Medulla oblongata (tissue), 1 donor: ENCODE measurements around the gene ARHGAP24.

Experiments
- DNase-seq: peaks from one replicate; pipeline ENCODE4 v3.0.0-alpha.2; 2015; ENCODE audit errors: extremely low spot score

Gene ARHGAP24

DNA sequence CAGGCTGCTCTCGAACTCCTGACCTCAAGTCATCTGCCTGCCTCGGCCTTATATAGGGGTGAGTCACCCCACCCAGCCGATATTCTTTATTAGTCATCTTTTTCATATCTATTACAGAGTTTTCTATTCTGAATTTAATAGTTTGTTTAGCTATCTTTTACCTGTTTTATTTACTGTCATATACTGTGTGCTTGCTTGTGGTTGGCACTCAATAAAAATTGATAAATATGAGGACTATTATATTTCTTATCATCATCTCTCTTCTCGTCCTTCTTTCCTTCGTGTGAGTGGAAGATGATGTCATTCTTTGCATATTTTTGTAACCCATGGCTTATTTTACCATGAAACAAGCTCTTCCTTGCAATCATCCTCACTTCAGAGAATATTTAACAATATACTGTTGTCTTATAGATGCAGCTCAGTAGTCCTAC is 265.5 kb downstream of the ARHGAP24 start:
- no peak for DNase-seq

DNA sequence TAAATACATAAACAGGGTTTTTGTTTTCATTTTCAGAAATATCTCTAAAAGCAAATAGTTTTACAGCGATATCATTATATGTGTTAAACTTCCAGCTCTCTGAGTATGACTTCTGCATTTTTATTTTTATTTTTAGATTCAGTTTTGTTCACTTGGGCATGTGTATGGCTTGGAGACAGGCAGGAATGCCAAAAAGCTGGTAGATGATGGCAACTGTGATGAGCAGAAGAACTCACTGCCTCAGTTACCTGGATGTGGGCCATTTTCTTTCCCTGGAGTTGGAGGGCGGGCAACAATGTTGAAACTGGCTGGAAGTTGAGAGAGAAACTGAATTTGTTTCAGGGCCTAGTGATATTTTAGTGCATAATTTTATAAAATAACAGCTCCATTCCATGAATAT is 266.4 kb downstream of the ARHGAP24 start:
- no peak for DNase-seq

DNA sequence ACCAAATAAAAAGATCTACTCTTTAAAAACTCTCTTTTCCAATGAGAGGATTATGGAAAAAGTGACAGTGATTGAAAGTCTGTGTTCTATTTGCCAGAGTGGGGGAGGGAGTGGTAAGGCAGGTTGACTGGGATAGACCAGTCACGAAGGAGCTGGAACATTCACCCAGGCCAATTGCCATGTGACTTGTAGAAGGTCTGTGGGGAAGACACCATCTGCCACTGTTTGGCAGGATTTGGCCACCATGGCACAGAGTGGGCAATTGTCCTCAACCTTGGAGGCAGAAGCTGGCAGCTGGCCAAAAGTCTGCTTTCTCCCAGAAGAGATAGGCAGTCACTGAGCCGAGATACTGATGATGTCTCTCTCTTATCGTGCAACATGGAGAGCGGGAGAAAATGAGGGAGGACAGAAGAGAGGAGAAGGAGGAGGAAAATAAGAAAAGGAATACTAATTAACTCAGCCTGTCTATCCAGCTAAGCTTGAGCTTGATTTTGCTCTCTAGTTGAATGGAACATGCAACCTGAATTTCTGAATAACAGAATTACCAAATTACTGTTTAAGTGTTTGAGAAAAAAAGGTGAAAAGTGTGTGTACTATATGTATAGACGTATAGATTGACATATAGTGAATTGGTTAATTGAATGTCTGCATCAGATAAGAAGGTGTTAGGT is 267.1 kb downstream of the ARHGAP24 start:
- DNase-seq, result peak; percentile 77

DNA sequence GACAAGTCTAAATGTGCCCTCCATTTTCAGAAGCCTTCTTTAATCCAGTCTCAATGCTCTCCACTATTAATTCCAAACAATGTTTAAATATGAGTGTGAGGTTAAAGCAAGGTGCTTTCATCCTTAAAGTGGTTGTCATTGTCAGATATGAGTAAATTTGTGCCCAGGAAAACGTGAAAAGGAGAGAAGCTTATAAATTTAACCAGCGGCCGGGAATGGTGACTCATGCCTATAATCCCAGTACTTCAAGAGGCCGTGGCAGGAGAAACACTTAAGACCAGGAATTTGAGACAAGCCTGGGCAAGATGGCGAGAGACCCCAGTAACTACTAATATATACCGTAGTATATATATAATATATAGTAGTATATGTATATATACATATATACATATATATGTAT is 270.0 kb downstream of the ARHGAP24 start:
- no peak for DNase-seq

DNA sequence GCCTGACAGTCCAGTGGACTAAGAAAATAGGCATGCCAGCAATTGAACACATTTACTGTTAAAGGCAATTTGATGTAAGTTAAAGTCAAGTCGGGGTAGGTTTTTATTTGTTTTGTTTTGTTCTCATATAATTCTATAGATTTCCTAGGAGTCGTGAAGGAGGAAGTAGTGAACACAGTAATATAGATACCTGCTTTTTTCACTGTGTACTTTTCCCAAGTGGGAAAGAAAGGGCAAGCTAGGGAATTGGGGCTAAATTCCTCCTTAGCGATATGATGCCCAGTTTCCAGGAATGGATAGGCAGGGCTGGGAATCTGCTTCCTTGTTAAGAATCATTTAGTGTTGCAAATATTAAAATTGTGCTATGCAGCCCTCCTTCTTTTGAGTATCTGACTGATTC is 271.0 kb downstream of the ARHGAP24 start:
- DNase-seq, result no peak

DNA sequence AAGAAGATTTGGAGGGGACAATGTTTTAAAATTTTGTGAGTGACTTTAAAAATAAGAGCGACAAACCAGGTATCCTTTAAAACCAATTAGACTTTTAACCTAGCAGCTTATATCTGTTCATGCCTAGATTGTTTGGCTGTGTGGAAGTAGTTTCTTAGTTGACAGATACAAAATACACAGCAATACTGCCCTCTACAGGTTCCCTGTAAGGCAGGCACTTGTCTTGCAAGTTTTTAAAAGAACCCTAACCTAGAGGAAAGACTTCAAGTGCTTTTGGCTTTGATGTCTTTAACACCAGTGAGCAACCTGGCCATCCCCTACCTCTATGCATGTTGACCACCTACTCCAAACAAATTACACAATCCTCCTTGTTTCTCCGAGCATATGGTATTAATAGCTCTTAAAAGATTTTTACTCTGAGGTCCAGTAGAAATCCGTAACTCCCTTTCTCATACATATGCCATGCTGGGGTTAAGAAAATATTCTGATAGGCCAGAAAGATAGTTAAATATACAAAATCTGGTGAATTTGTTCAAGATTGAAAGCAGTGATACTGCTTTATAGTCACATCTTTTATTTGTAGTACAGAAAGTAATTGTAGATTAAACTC is 273.0 kb downstream of the ARHGAP24 start:
- DNase-seq, result peak; percentile 91

DNA sequence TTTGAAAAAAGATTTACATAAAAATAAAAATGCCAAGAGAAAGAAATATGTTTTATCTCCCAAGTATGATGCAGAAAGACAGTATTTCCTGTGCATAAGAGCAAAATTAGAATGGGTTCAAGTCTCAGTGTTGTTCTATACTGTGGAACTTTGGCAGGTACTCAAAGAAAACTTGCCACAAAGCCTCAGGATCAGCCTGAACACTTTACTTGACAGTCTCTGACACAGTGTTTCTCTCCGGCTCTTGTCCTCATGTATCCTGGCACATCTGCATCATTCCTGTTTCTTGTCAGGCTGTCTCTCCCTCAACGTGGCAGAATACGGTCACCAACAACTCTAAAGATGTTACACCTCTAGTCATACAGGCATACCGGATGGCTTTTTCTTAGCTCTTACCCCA is 273.7 kb downstream of the ARHGAP24 start:
- no peak for DNase-seq

DNA sequence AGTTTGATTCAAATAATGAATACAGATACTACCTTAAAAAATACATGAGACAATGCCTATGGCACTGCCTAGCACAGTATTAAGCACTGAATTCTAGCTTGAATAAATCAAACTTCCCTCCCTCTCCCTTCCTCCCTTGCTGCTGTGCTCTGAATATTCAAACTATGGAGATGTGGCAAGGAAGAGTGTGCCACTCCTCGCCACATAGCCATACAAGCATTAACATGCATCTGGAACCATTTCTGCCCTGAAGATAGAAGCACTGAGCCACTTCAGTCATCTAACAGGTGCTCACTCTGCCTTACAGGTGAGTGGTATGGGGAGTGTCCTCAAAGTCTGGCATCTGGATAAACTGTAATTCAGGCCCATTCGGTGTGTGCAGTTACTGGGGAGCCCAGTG is 276.9 kb downstream of the ARHGAP24 start:
- DNase-seq, result no peak

DNA sequence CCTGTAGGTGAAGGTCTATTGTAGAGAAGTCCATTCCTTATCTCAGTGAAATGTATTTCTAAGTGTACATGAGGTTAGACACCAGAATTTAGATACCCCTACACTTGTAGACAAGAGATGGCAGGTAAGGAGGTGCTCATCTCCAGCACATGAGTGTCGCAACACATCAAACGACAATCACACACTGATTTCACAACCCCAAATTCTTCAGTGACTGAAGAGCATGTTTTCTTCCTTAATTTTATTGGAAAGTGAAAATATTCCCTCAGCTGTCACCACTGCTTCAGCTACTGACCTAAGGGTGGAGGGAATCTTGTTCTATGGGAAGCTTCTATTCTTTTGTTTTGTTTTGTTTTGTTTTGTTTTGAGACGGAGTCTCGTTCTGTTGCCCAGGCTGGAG is 280.3 kb downstream of the ARHGAP24 start:
- peak; percentile 42 for DNase-seq

DNA sequence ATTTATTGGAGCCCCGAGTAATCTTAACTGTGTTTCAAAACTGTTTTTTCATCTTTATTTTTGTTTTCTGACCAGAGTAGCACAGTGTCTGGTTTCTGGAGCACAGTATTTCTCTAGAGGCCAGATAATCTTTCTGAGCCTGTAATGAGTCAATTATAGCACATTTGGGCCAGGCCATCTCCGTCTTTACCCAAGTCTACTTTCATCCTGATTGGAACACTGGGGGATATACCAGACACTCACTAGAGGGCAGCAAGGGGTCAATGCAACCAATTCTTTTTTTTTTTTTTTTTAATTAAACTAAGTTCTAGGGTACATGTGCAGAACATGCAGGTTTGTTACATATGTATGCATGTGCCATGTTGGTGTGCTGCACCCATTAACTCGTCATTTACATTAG is 282.0 kb downstream of the ARHGAP24 start:
- no peak for DNase-seq

DNA sequence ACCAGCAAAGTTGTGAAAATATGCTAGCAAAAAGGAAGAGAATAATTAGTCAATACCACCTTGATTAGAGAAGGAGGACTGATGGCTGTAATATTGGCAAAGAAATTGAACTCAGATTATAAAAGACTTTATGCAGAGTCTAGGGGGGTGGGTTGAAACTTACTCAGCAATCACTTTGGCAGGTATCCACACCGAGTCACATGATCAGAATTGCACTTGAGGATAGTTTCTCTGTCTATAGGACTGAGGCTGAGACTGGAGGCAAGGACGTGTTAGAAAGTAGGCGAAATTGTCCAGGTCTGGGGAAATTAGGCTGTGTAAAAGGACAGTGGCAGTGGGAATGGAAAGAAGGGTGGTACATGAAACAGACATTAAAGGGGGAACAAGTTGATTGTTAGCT is 284.4 kb downstream of the ARHGAP24 start:
- no peak for DNase-seq

DNA sequence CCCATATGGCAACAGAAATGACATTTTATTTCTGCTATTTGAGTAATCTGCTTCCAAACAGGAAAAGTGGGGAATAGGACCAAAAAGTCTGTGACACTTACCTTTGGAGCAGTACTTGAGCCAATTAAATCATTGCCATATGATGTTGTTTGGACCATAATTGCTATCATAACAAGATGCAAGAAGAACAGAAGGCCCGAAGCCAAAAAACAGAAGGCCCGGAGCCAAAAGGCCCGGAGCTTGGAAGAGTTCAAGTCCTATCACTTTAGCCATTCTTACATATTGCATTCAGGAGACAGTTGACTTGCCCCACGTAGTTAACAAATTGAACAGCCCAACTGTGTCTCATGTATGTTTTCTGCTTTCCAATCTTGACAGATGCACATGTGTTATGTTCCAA is 285.6 kb downstream of the ARHGAP24 start:
- DNase-seq, result no peak

DNA sequence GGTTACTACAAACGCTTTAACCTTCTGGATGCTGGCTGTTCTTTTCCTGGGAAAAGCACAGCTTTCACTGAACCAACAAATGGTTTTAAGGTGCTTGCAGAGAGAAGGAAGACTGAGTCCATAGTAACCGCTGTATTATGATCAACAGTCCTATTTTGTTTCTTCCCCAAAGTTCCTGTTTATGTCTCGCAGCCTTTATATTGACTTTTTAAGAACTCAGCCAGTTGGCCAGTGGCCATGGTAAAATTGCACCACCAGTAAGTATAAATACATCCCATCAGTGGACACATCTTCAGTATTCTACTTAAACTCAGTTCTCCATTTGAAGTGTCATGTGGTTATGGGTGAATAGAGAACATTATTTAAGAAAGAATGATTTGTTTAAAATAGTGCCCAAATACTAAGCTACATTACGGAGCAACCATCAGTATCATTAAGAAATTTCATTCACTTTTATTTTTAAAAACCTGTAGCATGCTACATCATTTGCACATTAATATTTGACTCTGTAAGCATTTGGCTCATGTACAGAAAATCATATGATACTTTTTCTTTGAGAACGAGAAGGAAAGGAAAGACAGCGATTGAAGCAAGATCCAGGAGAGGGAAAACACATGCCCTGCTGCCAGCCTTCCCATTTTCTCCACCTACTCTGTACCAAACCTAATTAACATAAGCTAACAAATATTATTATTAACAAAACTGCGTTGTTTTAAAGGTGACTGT is 287.0 kb downstream of the ARHGAP24 start:
- DNase-seq, result peak; percentile 82

DNA sequence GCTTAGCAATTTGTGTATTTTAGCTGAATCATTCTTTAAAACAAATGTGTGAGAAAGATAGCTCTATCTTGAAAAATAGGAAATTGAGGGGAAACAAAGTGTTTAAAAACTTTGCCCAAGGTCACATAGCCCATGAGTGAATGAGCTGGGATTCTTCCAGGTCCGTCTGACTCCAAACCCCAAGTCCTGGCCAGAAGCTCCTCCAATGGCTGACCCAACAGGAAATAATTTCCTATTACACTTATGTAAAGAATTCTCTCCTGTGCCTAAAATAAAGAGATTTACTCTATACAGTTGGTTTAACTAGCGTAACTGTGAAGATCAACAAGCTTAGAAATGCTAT is 287.6 kb downstream of the ARHGAP24 start:
- DNase-seq, result no peak

DNA sequence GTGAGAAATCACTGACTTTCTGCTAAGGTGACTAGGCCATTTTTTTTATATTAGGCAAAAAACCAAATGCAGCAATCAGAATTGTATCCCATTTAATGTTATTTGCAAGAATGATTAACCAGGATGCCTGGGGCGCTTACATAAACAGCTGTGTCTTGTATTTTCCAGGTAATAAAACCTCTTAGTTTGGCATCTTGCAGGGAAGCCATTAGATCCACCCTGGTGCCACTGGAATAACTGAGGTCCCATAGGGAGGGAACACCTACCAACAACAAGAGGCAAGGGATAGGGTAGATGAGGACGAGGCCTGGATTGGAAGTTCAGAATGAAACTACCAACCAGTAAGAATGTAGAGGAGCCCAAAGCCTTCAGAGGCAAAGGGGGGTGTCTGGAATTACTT is 288.3 kb downstream of the ARHGAP24 start:
- no peak for DNase-seq

DNA sequence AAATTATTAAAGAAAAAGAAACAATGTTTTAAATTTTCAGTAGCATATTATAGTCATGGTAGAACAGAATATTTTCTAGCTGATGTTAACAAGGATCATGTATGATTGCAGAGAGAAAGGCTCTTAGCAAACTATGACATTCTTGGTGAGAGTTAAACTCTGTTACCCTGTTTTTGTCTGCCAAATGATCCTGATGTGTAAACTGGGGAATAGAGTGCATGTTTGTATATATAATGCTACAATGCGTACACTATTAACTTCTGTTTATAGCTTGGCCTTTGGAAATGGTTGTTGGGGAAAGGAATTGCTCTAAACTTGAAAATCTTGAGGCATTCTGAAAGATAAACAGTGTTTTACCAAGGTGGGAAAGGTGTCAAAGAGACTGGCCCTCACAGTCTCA is 292.7 kb downstream of the ARHGAP24 start:
- no peak for DNase-seq

DNA sequence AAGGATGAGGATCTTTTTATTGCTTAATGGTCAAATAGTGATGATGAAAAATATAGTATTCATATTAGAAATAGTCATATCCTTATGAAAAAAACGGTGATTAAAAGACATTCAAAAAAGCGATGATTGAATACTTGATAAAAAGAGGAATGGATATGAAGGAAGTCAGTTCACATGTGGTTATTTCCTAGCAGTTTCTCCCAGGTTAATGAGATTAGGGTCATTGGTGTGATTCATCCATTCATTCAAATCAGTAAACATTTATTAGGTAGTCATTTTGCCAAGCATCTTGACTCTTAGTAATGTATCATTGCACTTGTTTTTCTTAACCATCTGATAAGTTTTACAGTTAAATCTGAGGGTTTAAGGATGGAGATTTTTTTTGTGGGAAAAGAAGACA is 294.1 kb downstream of the ARHGAP24 start:
- DNase-seq, result no peak

DNA sequence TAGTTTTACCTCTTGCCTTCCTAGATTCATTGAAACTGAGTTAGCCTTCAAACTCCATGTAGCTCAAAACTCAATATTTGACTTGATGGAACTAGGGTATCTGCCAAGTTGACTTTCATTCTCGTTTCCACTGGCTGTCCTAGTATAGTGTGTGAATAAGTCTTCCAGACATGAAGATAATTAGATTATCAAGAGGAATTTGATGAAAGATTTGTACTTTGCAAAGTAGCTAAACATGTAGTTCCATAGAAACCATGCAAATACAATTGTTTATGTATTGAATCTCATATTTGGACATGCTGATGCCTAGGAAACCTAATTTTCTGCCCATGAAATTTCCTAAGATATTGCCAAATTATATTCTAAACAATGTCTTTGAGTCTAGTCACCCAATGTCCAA is 297.5 kb downstream of the ARHGAP24 start:
- DNase-seq, result no peak

DNA sequence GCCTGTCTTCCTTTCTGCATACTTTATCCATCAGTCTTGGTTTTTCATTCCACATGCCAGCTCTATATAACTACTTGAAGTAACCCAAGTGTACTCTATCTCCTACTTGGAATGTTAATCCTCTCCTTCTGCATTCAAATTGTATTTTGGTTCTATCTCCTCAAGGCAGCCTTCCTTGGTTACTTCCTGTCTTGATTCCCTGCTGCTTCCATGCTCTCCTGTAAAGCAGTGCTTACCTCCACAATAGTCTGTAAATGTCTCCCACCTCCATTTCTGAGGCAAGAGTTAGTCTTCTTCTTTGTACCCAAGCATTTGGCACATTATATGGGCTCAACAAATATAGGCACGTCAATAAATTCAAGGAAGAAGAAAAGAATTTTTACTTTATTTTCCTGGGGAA is 298.4 kb downstream of the ARHGAP24 start:
- DNase-seq, result no peak

DNA sequence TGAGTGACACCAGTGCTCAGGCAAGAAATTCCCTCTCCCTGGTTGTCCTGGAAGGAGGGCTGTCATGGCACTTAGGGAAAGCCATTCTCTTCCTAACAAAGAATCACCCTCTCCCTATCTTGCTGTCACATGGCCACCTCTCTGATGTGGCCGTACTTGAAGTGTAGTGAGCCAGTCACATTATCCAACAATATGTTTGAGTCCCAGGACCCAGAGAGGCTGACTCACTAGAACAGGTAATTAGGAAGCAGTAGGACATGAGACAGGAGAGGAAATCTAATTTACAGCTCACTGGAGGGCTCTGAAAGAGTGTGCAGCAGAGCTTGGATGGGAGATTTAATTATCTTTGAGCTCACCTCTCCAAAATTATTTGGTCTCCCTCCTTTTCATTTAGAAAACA is 299.1 kb downstream of the ARHGAP24 start:
- no peak for DNase-seq

DNA sequence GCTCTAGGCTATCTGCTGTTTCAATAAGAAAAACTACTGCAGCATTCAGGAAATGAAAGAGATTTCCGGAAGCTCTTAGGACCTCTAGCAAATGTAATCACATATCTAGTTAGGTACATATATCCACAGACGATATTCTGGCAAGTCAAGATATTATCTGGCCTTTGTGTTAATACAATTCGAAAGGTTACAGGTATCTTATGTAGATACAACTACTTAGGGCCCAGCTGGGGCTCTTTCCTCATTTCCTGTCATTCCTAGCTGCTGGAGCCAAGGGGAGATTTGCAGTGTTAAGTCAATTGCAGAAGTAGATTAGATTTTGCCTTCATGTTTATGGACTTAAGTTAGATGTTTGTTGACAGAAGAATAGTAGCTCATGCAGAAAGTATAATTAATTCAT is 299.5 kb downstream of the ARHGAP24 start:
- DNase-seq, result no peak

DNA sequence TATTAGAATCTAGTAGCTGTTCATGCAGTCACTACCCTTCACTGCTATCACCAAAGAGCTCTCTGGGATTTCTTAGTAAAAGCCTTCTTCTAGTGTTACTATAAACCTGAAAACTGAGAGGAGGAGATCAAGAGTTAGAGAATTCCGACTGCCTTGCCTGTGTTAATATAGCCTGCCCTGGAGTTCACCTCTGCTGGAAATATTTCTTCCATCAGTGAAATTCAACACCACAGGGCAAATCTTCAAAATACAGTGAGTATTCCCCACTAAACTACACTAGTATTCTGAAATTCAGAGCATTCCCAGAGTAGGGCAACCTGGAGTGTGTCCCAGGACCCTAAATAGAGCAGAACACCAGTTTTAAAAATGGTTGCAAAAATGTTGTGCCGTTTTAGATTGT is 301.1 kb downstream of the ARHGAP24 start:
- no peak for DNase-seq

DNA sequence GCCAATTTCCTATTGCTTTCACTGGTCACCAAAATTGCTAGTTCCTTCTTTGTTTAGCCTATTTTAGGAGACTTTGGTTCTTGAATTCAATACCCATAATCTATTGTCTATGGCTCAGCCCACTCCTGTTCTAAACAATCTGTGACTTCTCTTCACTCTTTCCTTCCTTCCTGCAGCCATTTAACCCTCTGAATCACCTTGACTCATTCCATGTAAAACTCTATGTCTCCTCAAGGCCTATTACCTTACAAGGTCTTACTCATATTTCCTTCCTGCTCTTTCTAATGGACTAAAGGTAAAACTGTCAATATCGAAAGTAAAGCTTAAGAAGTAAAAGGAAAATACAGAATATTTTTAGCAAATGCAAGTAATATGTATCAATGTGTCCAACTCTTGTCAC is 301.6 kb downstream of the ARHGAP24 start:
- DNase-seq, result no peak
